Smooth muscle cell (in vitro differentiated cells): ENCODE data around the gene PREP. TPM values are rescaled to one million over a fixed set of nuclear protein-coding genes. Genes with fewer than 3 reads are reported as not detected.

Source experiments
- DNase-seq: peaks from one replicate; lab custom pipeline; 2025; ENCODE audit not compliant: unreplicated experiment; lab: John Stamatoyannopoulos, UW
- H2AFZ ChIP-seq: fragments of 200-600 bp; sonication (generic); 2 replicates; pipeline ENCODE4 v1.6.0; 2016; ENCODE audit warnings: antibody characterized with exemption, low read depth, mild to moderate bottlenecking
- H3F3A ChIP-seq: fragments of 200-600 bp; sonication (generic); 2 replicates; pipeline ENCODE4 v1.6.0; 2017; ENCODE audit warnings: antibody characterized with exemption, low read depth
- H3K27ac ChIP-seq: fragments of 200-600 bp; sonication (generic); 2 replicates; pipeline ENCODE4 v1.5.1; 2016; ENCODE audit warnings: low read depth, mild to moderate bottlenecking
- H3K27me3 ChIP-seq: fragments of 200-600 bp; sonication (generic); 2 replicates; pipeline ENCODE4 v1.6.1; 2016; ENCODE audit warnings: low read depth, mild to moderate bottlenecking
- H3K36me3 ChIP-seq: fragments of 200-600 bp; sonication (generic); 2 replicates; pipeline ENCODE4 v1.5.1; 2016; ENCODE audit warnings: low read depth
- H3K4me1 ChIP-seq: fragments of 200-600 bp; sonication (generic); 2 replicates; pipeline ENCODE4 v1.5.1; 2016; ENCODE audit warnings: low read depth
- H3K4me2 ChIP-seq: fragments of 200-600 bp; sonication (generic); 2 replicates; pipeline ENCODE4 v1.6.0; 2016; ENCODE audit warnings: mild to moderate bottlenecking
- H3K4me3 ChIP-seq: fragments of 200-600 bp; sonication (generic); 2 replicates; pipeline ENCODE4 v1.5.1; 2016; ENCODE audit warnings: mild to moderate bottlenecking
- H3K79me2 ChIP-seq: fragments of 200-600 bp; sonication (generic); 2 replicates; pipeline ENCODE4 v1.6.0; 2016; ENCODE audit warnings: low read depth, mild to moderate bottlenecking
- H3K9ac ChIP-seq: fragments of 200-600 bp; sonication (generic); 2 replicates; pipeline ENCODE4 v1.6.0; 2016; ENCODE audit warnings: low read depth
- H3K9me3 ChIP-seq: fragments of 200-600 bp; sonication (generic); replicated peaks from 2 replicates; pipeline ENCODE4 v1.5.1; 2016; ENCODE audit warnings: low read depth
- H4K20me1 ChIP-seq: fragments of 200-600 bp; sonication (generic); 2 replicates; pipeline ENCODE4 v1.6.0; 2016; ENCODE audit warnings: low read depth
- WGBS: methylation state at CpG from one replicate; pipeline ENCODE4 v1.1.7; 2016; ENCODE audit warnings: low lambda C conversion rate; 5-methylcytosine and 5-hydroxymethylcytosine counted together
- polyA plus RNA-seq: library from polyadenylated mRNA; unstranded; fragments of >200 nt; fragmentation: Nextera tagmentation; extraction: Ambion mirVana; gene quantifications from 2 replicates; pipeline ENCODE4 v1.2.1, GENCODE V29; 2016
- total RNA-seq: library from RNA; depleted of rRNA; stranded (reverse); fragments of >200 nt; gene quantifications from 2 replicates; pipeline ENCODE4 v1.2.3, GENCODE V29; 2014
- TF ChIP-seq, protein P1 (sequence below): fragments of 200-600 bp; sonication (generic); IDR thresholded peaks from 2 replicates; pipeline ENCODE4 v1.5.1; 2017; ENCODE audit warnings: borderline replicate concordance, mild to moderate bottlenecking, antibody characterized with exemption; ENCODE audit not compliant: insufficient read depth, poor library complexity, severe bottlenecking

PREP gene
- total and polyA plus RNA-seq, 2 experiments from 2014 or later = 23.4 to 33.2 TPM

DNA sequence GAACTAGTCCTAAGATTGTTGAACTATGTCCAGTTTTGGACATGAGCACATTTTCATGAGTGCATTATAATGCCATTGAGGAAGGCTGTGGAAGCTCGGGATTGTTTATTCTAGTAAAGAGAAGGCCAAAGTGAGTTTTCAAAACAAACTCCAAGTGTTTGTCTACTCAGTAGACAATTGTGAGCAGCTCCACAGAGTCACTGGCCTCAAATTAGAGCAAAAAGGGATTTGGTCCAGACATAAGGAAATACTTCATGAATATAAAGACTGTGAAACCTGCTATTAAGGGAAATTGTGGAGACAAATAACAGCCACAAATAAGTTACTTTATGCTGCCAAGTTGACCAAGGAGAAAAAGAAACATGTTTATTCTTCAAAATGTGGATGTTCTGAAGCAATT is 42.6 kb upstream of the PREP start:
- no peaks in the 10 kb centered on the region for H3F3A ChIP-seq
- H3K4me2 ChIP-seq = no peak overlapping the region
- no peak overlapping the region for H2AFZ ChIP-seq
- no peak for DNase-seq
- no peak overlapping the region for H3K9ac ChIP-seq
- 94% methylated on average over 1 of the region's 1 CpG for WGBS
- no peaks in the 10 kb centered on the region for H3K4me1 ChIP-seq
- no peak overlapping the region for H3K27ac ChIP-seq
- TF ChIP-seq, protein P1, sequence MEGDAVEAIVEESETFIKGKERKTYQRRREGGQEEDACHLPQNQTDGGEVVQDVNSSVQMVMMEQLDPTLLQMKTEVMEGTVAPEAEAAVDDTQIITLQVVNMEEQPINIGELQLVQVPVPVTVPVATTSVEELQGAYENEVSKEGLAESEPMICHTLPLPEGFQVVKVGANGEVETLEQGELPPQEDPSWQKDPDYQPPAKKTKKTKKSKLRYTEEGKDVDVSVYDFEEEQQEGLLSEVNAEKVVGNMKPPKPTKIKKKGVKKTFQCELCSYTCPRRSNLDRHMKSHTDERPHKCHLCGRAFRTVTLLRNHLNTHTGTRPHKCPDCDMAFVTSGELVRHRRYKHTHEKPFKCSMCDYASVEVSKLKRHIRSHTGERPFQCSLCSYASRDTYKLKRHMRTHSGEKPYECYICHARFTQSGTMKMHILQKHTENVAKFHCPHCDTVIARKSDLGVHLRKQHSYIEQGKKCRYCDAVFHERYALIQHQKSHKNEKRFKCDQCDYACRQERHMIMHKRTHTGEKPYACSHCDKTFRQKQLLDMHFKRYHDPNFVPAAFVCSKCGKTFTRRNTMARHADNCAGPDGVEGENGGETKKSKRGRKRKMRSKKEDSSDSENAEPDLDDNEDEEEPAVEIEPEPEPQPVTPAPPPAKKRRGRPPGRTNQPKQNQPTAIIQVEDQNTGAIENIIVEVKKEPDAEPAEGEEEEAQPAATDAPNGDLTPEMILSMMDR = no peak
- H3K9me3 ChIP-seq = no peaks in the 10 kb centered on the region
- H3K27me3 ChIP-seq = no peaks in the 10 kb centered on the region
- no peaks in the 10 kb centered on the region for H3K79me2 ChIP-seq
- H3K4me3 ChIP-seq = no peak overlapping the region
- H3K36me3 ChIP-seq = no peaks in the 10 kb centered on the region
- no peaks in the 10 kb centered on the region for H4K20me1 ChIP-seq

DNA sequence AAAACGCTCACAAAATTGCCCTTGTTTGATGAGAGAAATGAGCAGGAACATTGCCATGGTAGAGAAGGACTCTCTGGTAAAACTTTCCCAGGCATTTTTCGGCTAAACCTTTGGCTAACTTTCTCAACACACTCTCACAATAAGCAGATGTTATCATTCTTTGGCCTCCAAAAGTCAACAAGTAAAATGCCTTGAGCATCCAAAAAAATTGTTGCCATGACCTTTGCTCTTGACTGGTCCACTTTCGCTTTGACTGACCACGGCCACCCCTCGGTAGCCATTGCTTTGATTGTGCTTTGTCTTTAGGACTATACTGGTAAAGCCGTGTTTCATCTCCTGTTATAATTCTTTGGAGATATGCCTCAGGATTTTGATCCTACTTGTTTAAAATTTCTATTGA is 41.1 kb upstream of the PREP start:
- 92% methylated on average over 6 of the region's 6 CpGs for WGBS
- Histone ChIP-seq H3K4me1 (no peaks in the 10 kb centered on the region), H3K9ac (no peak overlapping the region), H4K20me1 (no peaks in the 10 kb centered on the region), H3K79me2 (no peaks in the 10 kb centered on the region), H3F3A (no peaks in the 10 kb centered on the region), H3K27ac (no peak overlapping the region), H3K27me3 (no peaks in the 10 kb centered on the region), H3K4me3 (no peak overlapping the region), H2AFZ (no peak overlapping the region), H3K9me3 (no peaks in the 10 kb centered on the region), H3K36me3 (no peaks in the 10 kb centered on the region), H3K4me2 (no peak overlapping the region)
- DNase-seq = no peak
- TF ChIP-seq, protein P1 = no peak

DNA sequence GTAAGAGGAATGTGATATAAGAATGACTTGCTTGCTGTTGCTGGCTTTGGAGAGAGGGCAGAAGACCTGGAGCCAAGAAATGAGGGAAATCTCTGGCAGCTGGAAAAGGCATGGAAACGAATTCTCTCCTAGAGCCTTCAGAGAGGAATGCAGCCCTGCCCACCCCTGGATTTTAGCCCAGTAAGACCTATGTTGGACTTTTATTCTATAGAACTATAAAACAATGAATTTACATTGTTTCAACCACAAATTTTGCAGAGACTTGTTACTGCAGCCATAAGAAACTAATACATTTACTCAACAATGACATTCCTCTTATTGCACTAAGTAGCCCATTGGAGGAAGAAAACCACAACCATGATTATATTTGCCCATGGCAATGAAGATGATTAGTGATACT is 39.5 kb upstream of the PREP start:
- Histone ChIP-seq H3K4me3 (no peak overlapping the region), H3K27me3 (no peaks in the 10 kb centered on the region), H3F3A (no peaks in the 10 kb centered on the region), H3K4me1 (no peaks in the 10 kb centered on the region), H3K27ac (no peak overlapping the region), H3K36me3 (no peaks in the 10 kb centered on the region), H3K4me2 (no peak overlapping the region), H2AFZ (no peak overlapping the region), H3K79me2 (no peaks in the 10 kb centered on the region), H3K9ac (no peak overlapping the region), H3K9me3 (no peaks in the 10 kb centered on the region), H4K20me1 (no peaks in the 10 kb centered on the region)
- TF ChIP-seq, protein P1 = no peak
- WGBS = 93% methylated on average over 1 of the region's 1 CpG
- no peak for DNase-seq

DNA sequence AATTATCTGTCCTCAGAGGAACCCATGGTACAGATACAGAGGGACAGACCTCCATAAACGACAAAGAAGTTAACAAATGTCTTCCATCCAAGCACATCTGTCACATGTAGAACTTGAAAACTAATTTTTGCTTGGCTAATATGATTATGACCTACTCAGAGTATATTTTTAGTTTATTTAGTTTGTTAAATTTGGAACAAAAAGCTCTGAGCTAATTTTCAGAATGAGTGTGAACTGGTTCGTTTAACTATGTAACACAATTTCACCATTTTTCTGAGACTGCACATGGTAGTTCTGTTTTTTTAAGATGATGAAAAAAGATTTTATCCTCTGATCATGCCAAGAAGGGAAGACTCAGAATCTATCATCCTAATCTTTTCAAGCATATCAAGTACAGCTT is 34.4 kb upstream of the PREP start:
- Histone ChIP-seq H3K4me1 (no peaks in the 10 kb centered on the region), H4K20me1 (no peaks in the 10 kb centered on the region), H3K79me2 (no peaks in the 10 kb centered on the region), H2AFZ (no peak overlapping the region), H3K36me3 (no peaks in the 10 kb centered on the region), H3F3A (no peaks in the 10 kb centered on the region), H3K27ac (no peak overlapping the region), H3K4me3 (no peak overlapping the region), H3K4me2 (no peak overlapping the region), H3K9me3 (no peaks in the 10 kb centered on the region), H3K9ac (no peak overlapping the region), H3K27me3 (no peaks in the 10 kb centered on the region)
- DNase-seq = no peak
- 100% methylated on average over 2 of the region's 2 CpGs for whole genome bisulfite sequencing
- TF ChIP-seq, protein P1 = no peak
